Suppressor macrophage treated with lipopolysaccharide for 1 hour (primary cell): ENCODE results near the gene SSH2.
"Not testable (repeated sequence)": the region's sequence is repeated elsewhere in the genome, so short reads cannot be mapped to it uniquely, and the experiment has no call there.

Source experiments
- DNase-seq, 3 donors: peaks; one replicate each; pipeline ENCODE4 v3.0.0-alpha.2; 2020 to 2022

The SSH2 gene

DNA sequence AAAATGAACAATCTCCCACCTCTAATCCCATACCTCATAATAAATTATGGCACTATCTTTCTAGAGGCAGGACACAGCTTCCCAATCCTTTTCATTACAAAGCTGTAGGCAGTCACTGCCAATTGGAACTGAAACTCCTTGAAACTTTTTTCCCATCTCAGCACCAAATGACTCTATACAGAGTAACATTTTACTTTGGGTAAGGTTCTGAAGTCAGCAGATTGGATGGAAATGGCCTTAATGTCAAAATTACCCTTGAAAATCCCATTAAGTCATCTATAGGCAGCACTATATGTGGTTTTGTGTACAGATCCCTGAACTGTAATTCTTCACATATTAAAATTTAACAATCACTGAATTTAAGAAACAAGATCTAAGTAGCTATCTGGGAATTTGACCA, 277.1 kb downstream of the SSH2 start:
- DNase-seq: peak; percentile 17 to 64 (median 45)

DNA sequence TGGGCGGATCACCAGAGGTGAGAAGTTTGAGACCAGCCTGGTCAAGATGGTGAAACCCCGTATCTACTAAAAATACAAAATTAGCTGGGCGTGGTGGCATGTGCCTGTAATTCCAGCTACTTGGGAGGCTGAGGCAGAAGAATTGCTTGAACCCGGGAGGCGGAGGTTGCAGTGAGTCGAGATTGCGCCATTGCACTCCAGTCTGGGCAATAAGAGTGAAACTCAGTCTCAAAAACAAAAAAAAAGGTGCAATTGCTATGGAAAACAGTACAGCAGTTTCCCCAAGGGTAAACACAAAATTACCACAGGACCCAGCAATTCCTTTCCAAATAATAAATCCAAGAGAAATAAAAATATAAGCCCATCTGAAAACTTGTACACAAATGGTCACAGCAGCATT, 278.1 kb downstream of the SSH2 start:
- not testable (repeated sequence) for DNase-seq

DNA sequence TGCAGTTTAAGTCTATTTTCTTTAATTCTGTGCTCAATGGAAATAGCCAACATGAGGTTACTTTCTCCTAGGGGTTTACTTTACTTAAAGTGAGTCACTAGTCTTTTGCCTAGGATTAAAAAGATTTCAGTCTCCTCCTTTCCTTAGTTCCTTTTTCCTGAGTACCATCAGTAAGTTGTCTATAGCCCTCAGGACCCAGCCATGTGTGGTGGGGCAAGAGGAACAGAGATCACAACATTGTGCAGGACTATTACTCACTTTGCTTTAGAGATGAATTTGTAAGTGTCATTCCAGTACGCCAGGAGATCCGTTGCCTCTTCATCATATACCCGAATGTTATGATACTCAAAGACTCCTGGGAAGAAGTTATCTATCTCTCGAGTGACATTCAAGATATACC, 279.6 kb downstream of the SSH2 start:
- peak; percentile 67 to 78 (median 75) for DNase-seq

DNA sequence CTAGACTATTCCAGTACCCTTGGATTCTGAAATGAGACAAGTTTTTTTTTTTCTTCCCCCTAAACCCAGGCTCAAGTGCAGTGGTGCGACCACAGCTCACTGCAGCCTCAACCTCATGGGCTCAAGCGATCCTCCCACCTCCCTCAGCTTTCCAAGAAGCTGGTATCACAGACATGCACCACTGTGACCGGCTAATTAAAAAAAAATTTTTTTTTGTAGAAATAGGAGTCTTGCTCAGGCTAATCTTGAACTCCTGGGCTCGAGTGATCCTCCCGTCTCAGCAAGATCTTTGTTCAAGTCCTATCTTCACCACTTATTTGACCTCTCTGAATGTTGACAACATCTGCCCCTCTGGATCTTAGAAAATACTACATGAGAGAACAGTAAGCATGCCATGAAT, 280.7 kb downstream of the SSH2 start:
- DNase-seq: no peak

DNA sequence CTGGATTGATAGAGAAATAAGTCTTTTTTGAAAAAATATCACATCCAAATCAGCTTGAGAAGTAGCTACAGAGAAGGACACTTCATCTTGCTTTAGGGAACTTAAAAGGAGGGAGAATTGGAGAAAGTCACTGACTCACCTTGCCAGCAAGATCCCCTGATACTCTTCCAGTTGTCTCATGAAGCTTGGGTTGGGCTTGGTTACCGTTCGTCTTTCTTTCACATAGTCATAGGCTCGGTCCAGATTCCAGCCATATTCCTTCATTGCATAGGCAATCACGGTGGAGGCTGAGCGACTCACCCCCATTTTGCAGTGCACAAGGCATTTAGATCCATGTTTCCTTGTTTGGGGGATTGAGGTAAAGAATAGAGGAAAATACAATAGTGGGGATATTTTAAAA, 282.0 kb downstream of the SSH2 start:
- DNase-seq: no peak

DNA sequence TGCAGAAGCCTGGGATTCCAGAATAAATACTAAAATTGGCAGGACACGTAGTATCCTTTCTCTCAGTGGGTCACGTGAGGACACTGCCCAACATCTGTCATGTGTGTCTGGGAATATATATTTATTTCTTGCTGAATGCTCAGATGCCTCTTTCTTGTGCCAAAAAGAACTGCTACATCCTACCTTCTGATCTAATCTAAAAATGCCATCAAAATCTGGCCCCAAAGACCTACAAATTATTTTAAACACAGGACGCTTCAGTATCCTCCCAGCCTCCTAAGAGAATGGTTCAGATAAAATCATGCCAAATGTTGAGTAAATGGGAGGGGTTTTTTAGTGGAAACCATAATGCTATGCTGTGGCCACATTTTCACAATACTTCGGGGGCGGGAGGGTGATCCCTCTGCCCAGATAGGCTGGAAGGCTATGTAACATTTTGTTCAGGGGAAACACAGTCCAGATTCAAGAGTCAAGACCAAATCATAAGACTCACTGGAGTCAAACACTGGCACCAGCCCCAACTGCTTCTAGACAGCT, 284.4 kb downstream of the SSH2 start:
- peak; percentile 88 to 90 (median 89) for DNase-seq

DNA sequence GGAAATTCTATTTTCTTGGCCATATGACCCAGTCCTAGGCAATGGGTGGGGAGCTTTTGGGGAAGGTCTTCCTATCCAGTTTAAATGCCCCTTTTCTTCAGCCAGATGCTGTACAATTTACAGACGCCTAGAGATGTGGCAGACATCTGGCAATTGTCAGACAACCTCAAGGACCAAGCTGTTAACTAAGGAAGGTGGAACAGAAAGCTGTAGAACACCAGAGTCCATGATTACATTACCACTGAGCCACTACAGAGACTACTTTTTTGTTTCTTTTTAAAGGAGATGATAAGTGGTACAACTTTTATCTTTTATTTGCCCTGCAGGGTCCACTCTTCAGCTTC, 286.2 kb downstream of the SSH2 start:
- DNase-seq: no peak

DNA sequence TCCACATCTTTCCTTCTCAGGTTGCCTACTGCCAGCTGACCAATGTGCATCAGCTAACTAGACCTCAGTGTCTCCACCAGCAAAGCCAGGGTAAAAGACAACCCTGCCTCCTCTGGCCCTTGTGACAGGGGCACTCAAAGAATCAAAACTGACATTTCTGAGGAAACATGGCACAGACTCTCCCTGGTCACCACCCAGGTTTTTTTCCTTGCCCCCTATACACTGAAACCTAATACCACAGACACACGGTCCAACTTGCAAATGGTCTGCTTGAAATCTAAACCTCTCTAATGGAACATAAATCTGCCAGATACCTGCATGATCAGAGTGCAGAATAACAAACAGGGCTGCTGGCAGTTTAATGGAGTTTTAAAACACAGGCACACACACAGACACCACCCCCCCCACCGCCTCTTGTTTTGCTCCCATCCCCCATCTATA, 287.8 kb downstream of the SSH2 start:
- DNase-seq: no peak

DNA sequence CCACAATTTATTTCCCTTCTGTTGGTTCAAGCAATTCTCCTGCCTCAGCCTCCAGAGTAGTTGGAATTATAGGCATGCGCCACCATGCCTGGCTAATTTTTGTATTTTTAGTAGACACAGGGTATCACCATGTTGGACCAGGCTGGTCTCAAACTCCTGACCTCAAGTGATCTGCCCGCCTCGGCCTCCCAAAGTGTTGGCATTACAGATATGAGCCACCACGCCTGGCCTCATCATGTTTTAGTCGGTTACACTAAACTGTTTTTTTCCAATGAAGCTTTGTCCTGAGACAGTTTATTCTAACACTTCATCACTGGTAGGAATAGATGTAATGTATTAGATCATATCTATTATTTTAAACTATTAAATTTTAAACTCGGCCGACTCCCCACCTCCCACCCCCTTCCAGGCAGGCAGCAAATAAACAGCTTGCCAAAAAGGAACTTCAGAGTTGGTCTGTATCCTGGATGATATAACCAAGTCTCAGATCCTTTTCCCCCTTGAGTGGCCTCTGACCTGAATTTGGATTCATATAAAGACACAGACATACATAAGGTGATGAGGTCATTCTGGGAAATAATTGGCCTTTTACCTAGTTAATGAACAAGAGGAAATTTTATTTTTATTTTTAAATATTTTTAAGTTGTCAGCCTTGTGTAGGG, 288.9 kb downstream of the SSH2 start:
- peak; percentile 65 to 75 (median 70) for DNase-seq

DNA sequence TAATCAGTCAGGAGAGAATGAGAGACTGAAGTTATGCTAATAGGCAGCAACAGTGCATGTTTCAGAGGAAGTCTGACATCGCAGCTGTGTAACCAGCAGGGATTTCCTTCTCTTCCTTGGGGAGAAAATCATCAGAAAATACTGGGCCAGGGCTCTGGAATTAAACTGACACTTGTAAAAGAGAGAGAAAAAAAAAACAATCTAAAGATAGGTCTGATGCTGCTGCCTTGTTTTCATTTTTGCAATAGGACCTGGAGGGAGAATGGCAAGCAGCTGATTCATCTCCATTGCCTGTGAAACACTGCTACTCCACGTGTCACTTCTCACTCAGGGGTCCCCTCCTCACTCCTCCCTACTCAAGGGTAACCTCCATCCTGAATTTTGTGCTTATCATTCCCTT, 289.6 kb downstream of the SSH2 start:
- peak; percentile 29 to 63 (median 45) for DNase-seq

DNA sequence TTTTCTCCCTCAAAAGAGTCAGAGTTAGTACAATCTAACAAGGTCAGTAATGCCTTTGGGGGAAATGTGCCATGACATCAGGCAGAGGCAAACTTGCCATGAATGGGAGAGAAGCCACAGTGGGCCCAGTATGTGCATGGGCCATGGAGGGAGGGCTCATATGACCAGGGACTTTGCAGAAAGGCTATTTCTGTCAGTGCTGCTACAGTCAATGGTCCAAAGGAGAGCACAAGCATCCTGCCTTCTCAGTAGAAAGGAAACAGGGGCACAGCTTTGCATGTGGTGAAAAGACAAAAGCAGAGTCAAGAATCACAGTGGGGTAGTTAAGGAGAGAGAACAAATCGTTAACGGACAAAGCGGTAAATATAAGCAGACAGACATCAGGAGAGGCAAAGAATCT, 296.1 kb downstream of the SSH2 start:
- no peak for DNase-seq

DNA sequence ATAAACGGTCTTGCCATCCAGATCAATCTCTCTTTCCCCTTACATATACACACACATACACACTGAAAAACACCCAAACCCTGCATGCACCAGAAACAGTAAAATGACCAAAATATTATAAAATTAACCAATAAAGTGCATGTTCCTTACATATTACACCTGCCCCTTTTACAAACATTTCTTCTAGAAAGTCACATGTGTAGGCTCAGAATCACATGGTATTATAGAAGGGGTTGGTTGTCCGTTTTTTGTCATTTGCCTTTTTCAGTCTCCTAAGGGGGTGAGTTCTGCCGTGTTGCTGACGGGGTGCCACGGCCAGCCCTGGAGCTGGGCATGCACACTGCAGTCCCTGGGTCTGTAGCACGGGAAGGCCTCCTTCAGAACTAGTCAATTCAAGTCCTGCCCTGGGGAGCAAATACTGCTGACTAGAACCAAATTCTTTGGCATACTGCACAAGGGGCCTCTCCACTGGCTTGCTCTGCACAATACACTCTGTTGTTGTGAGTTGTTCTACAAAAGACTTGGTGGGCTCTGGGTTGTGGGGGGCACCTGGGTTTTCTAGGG, 299.3 kb downstream of the SSH2 start:
- DNase-seq: no peak

DNA sequence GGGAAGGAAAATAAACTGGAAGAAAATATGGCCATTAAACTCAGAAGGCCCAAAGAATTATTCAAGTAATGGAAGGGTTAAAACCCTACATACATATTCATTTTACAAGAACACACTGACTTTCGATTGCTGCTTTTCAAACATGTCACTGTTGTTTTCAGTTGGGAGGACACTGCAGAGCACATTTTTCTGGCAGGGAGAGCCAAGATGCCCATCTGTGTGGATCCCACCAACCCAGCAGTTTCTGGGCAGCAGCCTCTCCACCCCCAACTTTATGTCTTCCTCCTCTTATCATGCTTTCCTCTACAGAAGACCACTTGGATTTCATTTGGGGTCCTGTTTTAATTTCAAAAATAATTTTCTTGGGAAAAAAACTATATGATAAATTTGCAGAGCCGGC, 300.2 kb downstream of the SSH2 start:
- DNase-seq: no peak

DNA sequence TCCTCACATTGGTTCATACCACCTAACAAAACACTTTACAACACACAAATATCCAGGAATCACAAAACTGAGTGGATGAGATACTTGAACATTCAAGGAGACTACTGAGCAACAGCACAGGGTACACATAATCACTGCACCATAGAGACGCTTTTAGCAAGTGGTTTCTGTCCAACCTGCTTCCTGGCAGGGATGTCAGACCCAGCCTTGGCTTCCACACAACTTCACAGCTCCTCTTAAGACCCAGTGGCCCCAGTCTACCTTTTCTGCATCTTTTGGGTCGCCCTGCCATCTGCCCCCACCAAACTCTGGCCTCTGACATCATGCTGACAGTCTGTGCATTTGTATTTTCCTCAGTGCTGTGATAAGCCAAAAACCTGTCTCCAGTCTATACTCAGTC, 301.4 kb downstream of the SSH2 start:
- DNase-seq: no peak

DNA sequence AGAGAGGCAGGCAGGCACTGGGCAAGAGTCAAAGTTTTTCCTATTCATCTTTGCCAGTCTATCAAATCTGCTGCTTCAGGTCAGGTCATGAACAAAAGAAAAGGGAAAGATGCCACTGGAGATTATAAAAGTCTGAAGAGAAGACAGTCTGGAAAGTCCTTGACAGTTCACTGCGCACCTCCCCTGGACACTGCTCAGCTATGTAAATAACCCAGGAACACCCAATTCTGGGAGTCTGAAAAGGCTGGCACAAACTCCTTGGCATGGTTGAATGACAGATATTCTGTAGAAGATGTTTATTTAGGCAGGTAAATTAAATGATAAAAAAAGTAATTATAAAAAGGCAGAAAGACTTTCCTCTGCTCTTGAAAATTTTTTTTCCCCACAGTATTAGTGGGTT, 302.1 kb downstream of the SSH2 start:
- DNase-seq: no peak

DNA sequence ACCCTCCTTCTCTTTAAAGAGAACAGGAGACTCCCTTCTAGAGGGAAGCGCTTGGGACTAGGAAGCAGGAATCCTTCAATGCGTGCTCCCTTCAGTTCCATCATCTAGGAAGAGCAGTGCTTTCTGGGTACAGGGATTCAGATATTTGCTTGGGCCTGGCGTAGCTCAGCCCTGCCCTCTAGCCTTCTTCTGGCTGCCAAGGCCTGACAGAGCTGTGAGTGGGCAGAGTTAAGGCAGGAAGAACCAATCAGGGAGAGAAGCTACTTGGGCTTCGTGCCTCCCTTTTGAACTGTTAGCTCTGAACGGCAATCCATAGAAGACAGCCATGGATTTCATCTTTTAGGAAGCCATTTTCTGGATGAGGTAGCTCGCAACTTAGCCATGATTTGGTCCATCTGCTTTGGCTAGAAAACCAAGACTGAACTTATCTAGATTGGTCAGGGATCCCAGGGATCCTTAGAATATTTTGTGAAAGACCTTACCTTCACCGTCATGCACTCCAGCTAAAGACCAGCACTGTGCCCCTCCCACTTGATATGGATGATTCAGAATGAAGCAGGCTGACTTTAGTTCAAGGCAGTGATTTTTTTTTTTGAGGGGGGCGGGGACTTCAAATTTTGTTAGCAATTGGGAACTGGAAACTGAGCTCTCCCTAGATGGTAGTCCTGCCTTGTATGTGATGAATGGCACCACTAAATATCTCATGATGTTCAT, 304.8 kb downstream of the SSH2 start:
- peak in 1 of 3 donors; percentile 20 for DNase-seq

DNA sequence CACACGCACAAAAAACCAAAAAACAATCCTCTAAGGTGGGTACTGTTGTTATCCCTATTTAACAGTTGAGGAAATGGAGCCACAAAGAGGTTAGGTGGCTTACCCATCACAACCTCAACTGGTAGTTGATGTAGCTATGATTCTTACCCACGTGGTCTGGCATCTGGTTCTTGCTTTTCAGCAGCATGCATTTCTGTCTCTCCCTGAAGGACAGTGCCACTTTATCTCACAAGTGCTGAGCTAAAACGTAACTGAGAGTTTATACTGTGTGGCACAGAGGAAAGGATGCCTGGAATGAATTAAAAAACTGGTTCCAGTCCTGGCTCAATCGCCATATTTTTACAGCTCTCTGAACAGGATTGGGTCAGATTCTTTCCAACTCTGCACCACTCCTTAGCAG, 305.4 kb downstream of the SSH2 start:
- DNase-seq: no peak

DNA sequence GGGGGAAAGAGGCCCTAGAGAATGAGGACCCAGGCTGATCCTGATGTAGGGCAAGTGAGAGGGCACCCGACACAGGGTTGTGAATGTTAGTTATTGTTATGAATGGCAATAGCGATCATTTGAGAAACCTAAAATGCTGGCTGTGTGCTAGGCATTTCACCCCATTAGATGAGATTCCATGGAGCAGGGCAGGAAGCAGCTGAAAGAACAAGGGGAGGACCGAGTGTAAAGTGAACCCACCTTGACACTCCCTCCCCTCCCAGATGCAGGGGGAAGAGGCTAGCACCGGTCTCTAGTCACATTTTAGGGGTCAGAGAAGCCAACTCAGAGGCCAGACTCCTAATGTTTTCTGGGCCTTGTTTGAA, 306.8 kb downstream of the SSH2 start:
- no peak for DNase-seq

DNA sequence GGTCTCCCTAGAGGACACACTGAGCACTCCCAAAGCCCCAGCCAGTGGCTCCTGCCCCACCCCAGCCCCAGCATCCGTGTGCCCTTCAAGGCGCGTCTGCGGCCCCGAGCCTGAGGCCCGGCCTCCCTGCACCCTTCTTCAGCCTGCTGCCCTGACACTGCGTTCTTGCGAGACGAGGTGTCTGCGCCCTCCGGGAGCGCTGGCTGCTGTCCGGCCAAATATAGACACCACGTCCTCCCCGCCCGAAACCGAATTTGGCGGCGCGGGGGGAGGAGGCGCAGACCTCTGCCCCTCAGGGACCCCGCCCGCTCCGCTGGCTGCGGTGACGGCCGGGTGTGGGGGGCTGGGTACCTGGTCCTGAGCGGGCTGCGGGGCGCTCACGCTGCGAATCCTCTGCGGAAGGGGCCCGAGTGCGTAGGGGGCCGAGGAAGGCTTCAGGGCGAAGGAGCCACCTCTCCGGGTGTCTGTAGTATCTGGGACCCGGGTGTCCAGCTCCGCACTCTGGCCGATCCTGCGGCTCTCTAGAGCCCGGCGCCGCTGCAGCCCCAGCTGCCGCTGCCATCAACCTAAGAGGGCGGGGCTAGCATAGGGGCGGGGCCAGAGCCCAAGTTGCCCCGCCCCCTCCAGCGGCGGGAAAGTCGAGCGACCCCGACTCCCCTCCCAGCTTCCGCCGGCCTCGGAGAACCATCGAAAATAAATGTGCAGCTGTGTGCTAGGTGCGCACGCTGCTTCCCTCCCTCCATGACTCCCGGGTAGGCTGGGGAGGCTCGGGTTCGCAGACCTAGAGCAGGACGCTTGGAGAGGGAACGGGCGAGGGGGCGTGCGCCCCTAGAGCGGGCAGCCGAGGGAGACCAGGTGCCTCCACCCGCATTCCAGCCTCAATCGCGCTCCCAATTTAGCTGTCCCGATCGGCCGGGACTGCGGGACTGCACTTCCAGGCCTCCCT, 307.4 kb downstream of the SSH2 start, which contains the start of gene CORO6:
TSS of gene CORO6 (minus strand) at position 576 of the 946 bp plus-strand sequence. CDS start 1,491 bp downstream, outside the sequence.
- DNase-seq: peak; percentile 50 to 73 (median 58)

DNA sequence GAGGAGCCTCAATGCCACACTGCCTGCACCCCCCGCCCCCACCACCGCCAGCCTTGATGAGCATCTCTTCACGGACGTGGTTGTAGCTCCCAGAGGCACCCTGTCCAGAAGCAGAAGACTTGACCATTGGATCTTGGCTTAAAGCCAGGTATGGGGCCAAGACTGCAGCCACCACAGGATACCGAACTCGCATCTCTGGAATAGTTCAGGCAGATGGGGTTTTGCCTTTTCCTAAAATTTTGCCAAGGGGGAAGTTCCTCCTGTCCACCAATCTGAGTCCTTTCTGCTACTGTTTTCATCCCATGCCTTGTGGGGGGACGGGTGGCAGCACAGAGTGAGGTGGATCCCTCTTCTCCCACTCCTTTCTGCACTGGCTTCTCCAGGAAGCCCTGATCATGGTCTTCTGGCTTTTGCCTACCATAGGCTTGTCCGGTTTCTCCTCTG, 308.3 kb downstream of the SSH2 start:
- DNase-seq: no peak

DNA sequence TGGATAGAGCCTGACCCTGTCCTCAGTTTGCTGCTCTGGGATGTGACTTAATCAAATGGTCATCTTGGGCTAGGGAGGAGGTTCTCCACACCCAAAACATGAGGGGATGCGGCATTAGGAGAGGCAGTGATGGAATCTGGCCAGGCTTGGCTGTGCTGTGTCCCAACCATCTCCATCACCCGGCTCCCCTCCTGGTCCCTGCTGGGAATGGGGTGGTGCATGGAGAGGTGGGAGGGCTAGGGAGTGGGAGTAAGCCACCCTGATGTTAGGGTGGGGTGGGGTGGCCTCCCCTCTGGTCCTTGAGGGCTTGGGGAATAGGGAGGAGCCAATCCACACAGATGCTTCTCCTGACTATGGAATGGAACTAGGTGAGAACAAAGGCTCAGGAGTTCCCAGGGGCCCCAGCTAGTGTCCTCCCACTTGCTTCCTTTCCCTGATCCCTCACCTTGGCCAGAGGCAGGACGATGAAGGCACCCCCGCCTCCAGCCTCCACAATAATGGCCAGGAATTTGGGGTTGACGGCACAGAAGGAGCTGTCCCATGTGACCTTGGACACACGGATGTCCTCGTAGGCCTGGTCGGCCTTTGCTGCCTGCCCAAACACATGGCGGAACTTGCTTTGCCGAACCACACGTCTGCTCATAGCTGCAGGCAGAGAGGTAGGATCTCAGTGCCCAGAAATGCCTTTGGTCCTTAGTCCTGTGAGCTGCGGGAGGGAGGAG, 309.1 kb downstream of the SSH2 start:
- DNase-seq: no peak

DNA sequence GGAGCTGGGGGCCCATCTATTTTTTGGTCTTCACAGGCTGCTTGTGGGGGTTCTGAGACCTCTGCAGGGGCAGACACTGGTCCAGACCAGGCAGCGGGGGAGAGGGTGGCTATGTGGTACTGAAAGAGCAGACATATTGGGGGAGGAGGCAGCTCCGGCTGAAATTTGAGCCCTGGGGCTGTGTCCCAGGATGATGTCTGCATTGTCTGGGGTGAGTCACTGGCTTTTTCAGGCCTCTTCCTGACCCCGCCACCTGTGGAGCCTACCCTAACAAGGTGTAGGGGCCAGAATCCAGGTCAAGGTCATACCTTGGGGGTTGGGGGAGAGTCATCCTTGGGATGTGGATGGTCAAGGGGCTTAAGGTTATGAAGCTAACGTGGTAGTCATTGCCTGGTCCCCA, 309.8 kb downstream of the SSH2 start:
- DNase-seq: no peak
